GM19023 (cell line): ENCODE measurements around the gene NPAS2.

Experiments
- ATAC-seq: cut with Tn5 transposase; IDR thresholded peaks from one replicate; pipeline ENCODE4 v1.9.1; 2021; ENCODE audit warnings: mild to moderate bottlenecking, moderate library complexity; ENCODE audit not compliant: unreplicated experiment

Gene NPAS2

DNA sequence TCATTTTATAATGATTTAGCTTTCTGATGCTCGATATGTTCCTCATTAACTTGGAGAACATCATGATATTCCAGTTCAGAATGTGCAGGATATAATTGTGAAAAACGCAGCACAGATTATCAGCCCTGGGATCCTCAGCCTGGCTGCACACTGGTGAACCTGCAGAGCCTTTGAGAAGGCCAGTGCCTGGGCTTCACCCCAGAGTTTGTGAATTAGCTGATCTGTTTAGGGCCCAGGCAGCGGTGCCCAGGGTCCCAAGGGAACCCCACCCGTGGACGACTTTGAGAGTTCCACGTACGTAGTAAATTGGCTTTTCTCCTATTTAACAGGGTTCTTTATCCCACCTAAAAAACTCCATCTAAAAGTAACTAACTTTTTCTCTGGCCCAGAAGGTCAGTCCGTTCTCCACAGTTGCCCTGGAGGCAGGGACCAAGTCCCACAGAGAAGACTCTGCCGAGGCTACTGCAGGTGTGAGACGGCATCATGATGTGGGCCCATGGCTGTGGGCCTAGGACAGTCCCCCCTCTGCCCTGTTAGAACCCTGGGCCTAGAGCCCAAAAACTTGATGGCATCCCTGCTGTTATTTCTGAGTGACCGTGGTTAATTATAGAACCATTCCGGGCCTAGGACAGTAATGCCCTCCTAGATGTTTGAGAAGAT lies 142.6 kb downstream of the NPAS2 start:
- ATAC-seq = no peak

DNA sequence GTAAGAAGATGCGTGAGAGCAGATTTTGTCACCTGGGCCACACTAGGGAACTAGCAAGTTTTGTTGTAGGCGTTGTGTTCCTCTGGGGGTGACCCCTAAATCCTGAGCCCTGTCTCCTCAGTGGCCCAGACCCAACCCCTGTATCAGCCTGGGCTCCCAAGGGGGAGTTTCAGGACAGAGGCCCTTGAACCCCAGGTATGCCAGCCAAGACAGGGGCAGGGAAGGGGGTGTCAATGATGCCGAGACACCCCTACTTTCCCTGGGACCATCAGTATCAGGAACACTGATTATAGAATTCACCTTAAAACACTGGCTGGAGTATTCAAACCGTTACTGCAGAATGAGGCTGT lies 143.1 kb downstream of the NPAS2 start:
- ATAC-seq = no peak

DNA sequence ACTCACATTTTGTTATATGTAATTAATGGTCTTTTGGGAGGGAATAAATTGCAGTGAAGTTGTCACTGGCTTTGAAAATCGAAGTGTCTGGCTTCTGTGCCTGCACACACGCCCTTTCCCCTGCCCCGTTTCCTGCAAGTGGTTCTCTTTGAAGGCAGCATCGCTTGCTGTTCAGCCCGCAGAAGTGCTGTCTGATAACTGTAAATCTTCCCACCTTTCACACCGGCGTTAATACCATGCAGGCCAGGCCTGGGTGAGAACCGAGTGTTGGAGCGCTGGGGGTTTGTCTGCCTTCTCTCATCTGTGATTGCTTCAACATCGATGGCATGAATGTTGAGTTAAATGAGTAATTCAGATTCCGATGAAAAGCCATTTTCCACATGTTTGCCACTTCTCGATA lies 144.3 kb downstream of the NPAS2 start:
- ATAC-seq = no peak

DNA sequence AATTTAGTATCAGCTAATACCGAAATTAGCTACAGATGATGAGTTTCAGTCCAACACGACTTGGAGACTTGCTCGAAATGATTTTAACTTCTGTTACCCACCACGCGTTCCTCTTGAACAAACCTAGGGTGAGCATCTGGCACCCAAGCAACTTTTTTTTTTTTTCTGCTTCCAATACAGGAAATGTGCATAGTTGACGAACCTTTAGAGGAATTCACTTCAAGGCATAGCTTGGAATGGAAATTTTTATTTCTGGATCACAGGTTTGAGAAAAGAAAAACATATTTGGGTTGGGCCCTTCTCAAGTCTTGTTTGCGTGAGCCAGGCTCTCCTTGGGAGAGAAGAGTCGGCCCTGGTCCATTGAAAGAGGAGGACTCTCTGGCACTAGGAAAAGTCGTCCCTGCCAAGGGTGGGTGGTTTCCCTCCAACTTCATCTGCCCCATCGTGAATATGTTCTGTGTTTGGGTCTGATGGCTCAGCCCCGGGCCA lies 144.8 kb downstream of the NPAS2 start:
- no peak for ATAC-seq

DNA sequence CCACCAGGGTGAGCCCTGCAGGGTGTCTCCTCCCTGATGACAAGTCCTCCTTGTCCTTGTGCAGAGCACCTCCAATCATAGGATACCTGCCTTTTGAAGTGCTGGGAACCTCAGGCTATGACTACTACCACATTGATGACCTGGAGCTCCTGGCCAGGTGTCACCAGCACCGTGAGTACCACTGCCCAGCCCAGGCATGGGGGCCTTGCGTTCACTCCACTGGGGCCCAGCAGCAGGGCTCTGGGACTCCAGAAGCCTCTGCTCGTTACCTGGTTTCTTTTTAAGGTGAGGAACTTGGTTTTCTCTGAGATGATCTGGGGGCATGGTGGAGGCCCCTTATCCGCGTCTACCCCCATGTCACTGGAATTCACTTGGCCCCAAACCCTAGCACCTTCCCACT lies 145.7 kb downstream of the NPAS2 start:
- ATAC-seq = no peak

DNA sequence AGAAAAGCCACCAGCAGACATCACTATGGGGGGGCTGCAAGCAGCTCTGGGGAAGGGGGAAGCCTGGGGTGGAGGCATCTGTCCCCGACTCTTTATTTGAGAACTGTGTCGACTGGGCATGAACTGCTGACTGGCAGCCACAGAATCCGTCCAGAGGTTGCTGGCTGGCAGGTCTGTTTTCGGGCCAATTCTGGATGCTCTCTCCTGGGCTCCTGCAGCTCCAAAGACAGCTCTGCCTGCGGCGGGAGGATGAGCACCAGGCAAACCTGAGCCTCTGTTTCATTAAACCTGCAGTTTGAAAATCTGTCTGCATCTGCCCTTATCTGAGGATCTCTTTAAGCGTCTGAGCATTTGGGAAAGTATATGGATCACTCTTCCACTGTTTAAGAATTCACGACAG lies 147.8 kb downstream of the NPAS2 start:
- ATAC-seq = no peak

DNA sequence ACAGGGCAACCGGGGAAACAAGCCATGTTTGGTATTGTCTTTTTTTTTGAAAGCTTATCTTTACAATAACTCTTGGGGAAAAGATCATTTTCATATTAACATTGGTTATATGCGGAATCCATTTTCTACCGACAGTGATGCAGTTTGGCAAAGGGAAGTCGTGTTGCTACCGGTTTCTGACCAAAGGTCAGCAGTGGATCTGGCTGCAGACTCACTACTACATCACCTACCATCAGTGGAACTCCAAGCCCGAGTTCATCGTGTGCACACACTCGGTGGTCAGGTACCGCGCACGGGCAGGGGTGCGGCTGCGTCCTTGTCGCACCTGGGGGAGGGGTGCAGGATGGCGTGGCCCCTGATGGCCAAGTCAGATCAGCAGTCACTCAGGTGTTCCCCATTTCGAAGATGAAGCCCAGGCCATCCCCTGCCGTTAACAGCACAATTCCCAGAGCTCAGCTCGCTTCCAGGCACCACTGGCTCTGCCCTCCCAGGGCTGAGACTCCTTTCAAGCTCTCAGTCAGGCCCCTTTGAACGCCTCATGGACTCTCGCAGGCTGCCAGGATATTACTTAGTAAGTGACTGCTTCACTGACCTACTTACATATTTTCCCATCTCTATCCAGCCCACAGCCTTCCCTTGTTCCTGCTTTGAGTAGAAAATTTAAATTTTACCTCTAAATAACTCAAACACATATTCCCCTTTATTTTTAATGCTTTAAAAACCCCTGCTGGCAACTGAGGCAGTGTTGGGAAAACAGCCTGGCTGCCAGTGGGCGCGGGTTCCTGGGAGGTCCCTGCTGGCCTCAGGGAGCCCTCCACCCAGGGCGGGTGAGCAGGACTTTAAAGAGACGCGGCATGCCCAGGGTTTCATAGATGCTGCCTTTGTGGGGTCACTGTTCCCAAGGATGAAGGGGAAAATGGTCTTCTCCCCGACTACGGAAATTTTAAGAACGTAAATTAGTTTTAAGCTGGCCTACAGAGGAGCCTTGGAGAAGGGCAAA lies 148.5 kb downstream of the NPAS2 start:
- no peak for ATAC-seq

DNA sequence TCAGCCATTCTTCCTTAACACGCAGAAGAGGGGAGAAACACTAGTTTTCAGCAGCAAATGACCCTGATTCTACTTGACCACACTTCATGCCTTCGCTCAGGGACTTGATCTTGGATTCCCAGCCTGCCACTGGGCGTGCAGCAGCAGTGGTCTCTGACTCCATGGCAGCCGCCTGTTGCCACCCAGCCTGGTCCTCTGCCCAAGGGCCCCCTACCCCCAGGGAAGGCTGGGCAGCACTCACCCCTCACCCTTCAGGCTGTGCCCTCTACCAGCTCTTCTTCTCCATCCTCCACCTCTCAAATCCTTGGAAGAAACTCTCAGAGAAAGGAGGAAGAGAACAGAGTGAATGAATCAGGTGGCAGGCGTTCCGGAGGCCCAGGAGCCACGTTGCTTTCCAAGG lies 150.1 kb downstream of the NPAS2 start:
- no peak for ATAC-seq

DNA sequence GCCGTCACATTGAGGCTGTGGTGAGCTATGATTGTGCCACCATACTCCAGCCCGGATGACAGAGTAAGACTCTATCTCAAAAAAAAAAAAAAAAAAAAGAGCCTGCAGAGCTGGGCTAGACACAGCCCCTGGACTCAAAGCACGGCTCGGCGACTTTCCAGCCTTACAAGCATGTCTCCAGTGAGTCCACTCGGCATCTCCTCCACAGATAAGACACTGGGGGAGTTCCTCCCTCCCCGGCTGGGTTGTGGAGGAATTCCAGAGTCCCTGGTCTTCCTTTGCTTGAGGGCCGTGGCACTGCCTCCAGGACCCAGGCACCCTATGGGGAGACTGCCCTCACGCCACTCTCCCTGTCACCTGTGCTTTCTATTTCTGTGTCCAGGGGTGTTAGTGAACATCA lies 151.3 kb downstream of the NPAS2 start:
- no peak for ATAC-seq

DNA sequence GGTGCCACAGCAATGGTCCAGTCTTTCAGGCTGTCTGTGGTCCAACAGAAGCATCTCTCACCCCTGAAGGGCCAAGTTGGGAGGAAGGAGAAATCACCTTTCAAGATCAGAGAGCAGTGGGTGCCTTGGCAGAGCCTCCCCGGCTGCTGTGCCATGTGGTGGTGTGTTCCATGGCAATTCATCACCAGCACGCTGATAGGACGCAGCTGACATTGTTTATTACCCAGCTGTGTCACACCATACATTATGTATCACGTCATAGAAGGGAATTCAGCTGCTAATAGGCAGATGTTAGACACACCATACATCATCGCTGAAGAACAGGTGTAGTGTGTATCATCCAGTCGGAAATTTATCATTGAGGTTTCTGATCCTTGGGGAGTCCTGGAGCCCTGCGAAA lies 152.5 kb downstream of the NPAS2 start:
- no peak for ATAC-seq

DNA sequence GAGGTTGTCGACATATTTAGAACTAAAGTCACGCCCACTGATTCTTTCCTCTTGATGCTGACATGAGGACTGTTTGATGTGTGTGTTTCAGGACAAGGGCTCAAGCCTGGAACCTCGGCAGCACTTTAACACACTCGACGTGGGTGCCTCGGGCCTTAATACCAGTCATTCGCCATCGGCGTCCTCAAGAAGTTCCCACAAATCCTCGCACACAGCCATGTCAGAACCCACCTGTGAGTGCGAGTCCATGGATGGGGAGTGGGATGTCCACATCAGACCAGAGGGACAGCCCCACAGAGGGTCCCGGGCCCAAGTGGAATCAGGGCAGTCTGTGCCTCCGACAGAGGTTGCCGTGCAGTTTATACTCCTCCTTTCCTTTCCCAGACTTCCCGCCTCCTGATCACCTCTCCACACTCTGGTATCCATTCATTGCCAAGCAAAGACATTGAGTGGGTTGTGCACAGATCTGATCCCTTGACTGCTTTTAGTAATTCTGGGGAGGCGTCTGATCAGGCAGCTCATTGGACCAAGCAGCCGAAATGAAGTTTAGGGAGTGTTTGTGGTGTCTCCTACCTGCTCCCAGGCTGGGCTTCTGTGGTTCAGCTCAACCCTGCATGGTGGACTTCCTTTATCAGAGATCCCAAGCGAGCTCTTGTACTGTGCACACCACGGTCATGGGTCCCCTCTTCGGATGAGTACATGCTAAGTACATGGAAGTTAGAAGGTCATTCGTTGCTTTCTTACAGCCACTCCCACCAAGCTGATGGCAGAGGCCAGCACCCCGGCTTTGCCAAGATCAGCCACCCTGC lies 155.0 kb downstream of the NPAS2 start:
- ATAC-seq = no peak

DNA sequence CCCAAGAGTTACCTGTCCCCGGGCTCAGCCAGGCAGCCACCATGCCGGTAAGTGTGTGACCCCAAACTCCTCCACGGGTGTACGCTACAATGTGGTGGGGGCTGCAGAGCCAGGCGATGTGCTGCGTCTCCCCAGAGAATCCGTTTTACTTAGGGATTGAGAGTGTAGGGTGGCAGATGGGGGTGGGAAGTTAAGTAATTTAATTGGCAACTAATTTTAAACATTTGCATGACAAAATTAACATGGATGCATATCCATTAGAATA lies 155.5 kb downstream of the NPAS2 start:
- ATAC-seq = no peak

DNA sequence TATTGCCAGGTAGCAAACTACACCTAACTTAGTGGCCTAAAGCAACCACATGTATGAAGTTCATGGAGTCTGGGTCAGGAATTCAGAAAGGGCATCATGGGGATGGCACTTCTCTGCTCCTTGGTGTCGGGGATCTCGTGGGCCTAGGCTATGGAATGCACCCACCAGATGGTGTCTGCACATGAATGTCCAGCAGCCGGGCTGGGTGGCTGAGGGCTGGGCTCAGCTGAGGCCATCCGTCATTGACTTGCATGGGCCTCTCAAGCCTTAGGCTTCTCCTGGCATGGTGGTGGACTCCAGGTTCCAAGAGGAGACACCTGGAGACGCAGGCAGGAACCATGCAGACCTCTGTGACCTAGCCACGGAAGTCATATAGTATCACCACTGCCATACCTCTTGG lies 156.1 kb downstream of the NPAS2 start:
- no peak for ATAC-seq

DNA sequence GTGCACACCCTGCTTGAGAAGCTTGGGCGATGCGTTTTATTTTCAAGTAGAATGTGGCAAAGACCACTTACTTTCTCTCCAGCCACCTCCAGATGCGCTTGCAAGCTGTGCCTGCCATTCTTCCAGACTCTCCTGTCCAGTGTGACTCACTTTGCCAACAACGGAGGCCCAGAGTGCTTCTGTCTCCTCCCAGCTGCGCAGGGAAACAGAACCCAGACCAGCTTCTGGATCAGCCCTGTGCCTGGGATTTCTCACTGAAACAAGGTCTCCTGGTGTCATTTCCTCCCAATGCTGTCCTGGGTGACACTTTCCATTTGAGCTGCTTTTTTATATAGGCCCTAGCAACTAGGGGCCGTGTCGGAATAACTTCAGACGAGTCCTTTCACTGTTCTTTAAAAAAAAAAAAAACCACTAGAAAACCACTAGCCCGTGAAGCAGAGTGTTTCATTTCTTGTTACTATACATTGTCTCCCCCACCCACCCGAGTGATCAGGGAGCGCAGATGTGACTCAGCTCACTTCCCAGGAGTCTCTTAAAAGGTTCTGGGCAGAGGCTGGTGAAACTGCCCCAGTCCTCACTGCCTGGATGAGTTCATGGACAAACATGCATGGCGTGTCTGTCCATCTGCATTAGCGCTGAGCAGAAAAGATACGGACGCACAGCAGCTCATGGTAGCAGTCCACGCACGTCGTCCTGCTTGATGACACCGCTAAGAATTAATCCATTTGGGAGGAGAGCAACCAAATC lies 156.9 kb downstream of the NPAS2 start:
- peak; percentile 77 for ATAC-seq

DNA sequence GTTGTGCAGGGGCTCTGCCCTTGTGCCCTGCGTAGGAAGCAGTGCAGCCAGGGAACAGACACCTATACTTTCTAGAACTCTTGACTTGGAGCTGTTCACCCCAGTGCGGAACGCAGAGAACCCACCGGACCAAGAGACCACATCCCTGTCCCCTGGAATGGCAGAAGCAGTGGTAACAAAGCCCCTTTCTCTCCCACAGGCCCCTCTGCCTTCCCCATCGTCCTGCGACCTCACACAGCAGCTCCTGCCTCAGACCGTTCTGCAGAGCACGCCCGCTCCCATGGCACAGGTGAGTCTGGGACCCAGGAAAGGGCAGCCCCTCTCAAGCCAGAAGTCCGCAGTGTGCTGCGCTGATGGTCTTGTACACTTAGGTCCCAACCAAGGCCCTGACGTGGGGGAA lies 157.6 kb downstream of the NPAS2 start:
- no peak for ATAC-seq

DNA sequence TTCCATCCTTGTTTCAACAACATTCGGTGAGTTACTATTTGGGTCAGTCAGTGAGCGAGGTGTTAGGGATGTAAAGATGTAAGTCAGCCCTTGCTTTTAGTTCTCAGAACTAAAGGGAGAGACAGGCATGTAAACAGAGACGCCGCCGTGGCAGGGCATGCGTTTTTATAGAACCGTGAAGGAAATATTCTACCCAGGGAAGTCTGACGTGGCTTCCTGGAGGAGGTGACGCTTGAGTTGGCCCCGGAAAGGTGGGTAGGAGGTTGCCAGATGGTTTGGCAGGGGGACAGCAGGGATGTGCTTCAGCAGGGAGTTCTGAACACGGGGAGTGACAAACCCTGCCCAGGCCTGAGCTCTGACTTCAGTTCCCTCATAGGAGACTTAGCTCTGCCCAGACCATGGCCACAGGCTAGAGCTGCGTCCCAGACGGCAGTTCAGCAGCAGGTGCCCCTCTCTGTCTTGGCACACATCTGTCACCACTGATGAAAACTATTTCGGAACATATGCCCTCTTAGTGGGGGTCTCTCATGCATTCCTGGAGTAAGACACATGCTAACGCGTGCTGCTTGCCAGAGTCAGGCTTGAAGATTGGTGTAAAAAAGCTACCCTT lies 158.7 kb downstream of the NPAS2 start:
- no peak for ATAC-seq

DNA sequence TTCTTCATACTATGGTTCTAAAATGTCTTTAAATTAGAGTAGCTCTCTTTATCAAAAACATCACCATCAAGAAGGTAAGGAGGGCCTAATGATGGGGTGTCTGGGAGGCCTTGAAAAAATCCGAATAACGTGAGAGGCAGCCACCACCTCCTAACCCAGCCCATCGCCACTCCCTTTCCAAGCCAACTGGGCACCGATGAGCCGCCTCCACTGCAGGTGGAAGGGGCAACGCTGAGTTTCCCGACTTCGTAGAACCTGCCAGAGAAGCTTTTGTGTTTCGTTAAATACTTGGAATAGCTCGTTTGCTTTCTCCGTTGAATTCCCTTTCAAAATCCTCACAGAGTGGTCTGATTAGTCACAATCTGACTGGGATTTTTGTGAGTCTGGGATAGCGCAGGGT lies 160.1 kb downstream of the NPAS2 start:
- no peak for ATAC-seq

DNA sequence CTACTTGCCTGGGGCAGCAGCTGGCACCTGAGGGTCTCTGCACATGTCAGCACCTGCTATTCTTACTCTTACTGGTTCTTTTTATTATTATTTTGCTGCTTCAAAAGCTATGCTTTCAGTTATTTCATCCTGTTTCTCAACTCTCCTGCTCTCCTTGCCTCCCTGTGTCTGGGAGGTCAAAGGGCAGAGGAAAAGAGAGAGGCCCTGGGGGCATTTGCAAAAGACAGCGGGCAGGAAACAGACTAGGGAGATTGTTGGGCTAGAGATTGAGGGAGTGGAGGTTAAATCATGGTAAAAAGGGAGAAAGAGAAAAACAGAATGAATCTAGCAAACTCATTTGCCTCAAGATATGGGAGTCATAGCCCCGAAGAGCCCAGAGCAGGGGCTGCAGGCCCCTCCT lies 161.1 kb downstream of the NPAS2 start:
- no peak for ATAC-seq

DNA sequence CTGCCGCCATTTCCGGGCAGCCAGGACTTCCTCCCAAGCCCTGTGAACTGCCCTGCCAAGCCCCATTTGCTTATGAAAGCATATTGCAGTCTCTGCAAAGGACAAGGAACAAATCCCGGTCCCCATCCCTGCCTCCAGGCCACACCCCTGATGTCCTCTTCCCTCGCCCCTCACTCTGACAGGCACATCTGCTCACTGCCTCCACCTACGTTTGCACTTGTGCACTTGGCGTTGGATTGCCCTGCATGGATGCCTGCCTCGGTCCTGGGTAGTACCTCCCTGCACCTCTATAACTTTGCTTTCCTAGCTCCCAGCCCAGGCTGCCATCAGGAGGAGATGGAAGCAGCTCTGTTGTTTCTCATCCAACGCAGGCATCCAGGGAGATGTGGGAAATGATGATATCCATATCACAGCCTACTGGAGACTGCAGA lies 162.5 kb downstream of the NPAS2 start:
- ATAC-seq = no peak

DNA sequence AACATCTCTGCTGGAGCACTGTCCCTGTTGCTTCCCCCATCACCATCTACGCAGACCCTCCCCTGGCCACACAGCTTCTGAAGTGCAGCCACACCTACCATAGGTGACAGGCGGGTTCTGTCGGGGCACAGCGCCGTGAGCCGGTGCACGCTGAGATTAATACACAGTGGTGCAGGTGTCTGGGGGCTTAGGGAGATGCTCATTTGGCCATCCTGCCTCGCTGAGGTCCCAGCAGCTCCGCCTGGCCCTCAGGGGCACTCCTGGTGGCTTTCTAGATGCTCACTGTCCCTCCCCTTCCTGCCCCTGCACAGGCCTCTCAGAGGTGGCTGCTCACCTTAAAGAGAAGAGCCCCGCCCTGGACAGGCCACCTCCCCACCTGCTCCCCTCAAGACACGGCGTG lies 163.3 kb downstream of the NPAS2 start:
- no peak for ATAC-seq
